Measurements from ENCODE around the gene PLP1.
A peak's percentile ranks its signal among the peaks of the same experiment; 100 is the strongest.

PLP1 gene

DNA sequence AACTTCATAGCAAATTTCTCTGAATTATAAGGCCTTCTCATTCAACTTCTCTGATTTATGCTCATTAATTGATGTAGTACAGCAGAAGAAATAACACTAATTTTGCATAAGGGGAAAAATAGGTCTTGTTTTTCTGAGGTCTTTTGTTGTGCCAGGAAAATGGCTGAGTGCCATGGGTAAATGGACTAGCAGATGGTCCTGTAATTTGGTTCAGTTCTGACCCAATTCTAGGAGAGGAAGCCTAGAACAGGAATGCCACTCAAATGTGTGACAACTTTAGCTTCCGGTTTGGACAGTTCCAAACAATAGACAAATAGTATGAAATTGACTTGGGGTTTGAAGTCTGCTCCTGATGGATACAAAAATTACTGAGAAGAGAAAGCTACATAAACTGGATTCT is 49.2 kb downstream of the PLP1 start:
- no peak for DNase-seq (ENCODE audit: low read depth in 3 of 3)

DNA sequence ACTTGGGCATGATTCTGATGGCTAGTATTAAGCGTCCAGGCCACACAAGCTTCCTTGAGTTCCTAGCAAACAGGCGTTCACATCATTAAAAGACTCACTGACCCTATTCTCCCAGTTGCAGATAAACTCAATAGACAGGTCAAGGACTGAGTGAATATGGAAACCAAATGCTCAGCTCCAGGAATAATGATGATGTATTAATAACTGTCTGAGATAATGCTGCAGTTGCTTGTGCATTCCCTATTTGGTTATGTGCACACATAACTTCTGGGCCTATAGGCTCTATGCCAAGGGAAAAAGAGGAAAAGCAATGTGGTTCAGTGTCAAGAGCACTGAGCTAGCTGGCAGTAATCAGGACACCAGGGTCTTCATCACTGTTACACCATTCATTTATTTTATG is 51.9 kb downstream of the PLP1 start:
- DNase-seq (ENCODE audit: low read depth in 3 of 3): no peak

GRCh38 chrX:103830848-103831247 is 54.2 kb downstream of the PLP1 start:
- DNase-seq (ENCODE audit: low read depth in 3 of 3): no peak

GRCh38 chrX:103831342-103831802 is 54.7 kb downstream of the PLP1 start:
- peak in 1 of 3 donors; percentile 40 for DNase-seq (ENCODE audit: low read depth in 3 of 3)

GRCh38 chrX:103831803-103832544 is 55.3 kb downstream of the PLP1 start, which contains the start of gene RAB9B:
Gene RAB9B (minus strand): TSS chrX:103832257. CDS start chrX:103825784, 6,473 bp downstream.
- DNase-seq (ENCODE audit: low read depth in 3 of 3): peak; percentile 4 to 35 (median 35)

- DNase-seq (ENCODE audit: low read depth in 3 of 3): peak in 1 of 3 donors; percentile 17
Observed at GRCh38 chrX:103839404-103839803, 62.8 kb downstream of the PLP1 start.
